ENCODE data around the gene PALS2.

PALS2 gene

GRCh38 chr7:24595671-24596418 is 22.6 kb downstream of the PALS2 start:
- DNase-seq: no peak

GRCh38 chr7:24597014-24597413 is 23.8 kb downstream of the PALS2 start:
- no peak for DNase-seq

GRCh38 chr7:24601600-24601999 is 28.3 kb downstream of the PALS2 start:
- DNase-seq: no peak

GRCh38 chr7:24602860-24603456 is 29.7 kb downstream of the PALS2 start:
- DNase-seq: no peak

- DNase-seq: peak; percentile 80
Measured at GRCh38 chr7:24604630-24605029, 31.4 kb downstream of the PALS2 start.

- DNase-seq: no peak
Measured at GRCh38 chr7:24608504-24608903, 35.3 kb downstream of the PALS2 start.

GRCh38 chr7:24609059-24609458 is 35.8 kb downstream of the PALS2 start:
- no peak for DNase-seq

- DNase-seq: no peak
Measured at GRCh38 chr7:24609570-24609969, 36.3 kb downstream of the PALS2 start.

GRCh38 chr7:24611130-24611529 is 37.9 kb downstream of the PALS2 start:
- DNase-seq: no peak

- no peak for DNase-seq
Measured at GRCh38 chr7:24617957-24618616, 44.8 kb downstream of the PALS2 start.

- DNase-seq: no peak
Measured at GRCh38 chr7:24619978-24620377, 46.7 kb downstream of the PALS2 start.

- DNase-seq: no peak
Measured at GRCh38 chr7:24622646-24623182, 49.5 kb downstream of the PALS2 start.

Data from hematopoietic multipotent progenitor cell treated with erythropoietin and hydrocortisone succinate and interleukin-3 and kit ligand, for 8 days (in vitro differentiated cells).